CD4-positive, alpha-beta T cell treated with Interleukin-17A for 4 hours (primary cell): ENCODE results near the gene FCN2.

Experiments
- DNase-seq: peaks from one replicate; pipeline ENCODE4 v3.0.0-alpha.2; 2020; ENCODE audit warnings: mixed read lengths

FCN2 gene

DNA sequence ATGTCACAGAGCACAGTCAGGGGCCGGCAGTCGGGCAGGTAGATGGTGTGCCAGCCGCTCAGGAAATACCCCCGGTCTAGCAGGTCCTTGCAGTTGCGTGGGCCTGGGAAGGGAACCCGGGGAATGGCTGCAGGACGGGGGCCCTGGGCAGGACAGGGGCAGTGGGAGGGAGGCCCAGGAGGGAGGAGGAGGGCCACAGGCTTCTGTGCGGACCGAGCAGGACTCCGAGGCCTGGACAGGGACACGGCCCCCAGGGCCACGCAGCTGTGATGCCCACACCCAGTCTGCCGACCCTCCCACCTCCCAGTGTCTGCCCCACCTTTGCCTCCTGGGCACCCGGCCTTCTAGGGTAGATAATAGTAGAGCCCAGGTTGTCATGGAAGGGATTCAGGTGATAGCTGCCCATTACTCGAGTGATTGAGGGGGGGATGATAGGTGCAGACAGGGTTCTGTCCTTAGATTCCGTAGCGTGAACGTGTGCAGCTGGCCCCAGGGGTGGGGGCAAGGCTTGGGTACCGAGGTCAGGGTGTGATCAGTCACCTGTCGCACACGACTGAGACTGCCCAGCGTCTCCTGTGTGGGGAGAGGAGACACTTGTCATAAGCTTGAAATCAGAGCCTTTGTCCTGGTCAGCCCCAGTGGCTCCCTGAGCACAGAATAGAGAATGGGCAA, 32.6 kb downstream of the FCN2 start:
- no peak for DNase-seq

DNA sequence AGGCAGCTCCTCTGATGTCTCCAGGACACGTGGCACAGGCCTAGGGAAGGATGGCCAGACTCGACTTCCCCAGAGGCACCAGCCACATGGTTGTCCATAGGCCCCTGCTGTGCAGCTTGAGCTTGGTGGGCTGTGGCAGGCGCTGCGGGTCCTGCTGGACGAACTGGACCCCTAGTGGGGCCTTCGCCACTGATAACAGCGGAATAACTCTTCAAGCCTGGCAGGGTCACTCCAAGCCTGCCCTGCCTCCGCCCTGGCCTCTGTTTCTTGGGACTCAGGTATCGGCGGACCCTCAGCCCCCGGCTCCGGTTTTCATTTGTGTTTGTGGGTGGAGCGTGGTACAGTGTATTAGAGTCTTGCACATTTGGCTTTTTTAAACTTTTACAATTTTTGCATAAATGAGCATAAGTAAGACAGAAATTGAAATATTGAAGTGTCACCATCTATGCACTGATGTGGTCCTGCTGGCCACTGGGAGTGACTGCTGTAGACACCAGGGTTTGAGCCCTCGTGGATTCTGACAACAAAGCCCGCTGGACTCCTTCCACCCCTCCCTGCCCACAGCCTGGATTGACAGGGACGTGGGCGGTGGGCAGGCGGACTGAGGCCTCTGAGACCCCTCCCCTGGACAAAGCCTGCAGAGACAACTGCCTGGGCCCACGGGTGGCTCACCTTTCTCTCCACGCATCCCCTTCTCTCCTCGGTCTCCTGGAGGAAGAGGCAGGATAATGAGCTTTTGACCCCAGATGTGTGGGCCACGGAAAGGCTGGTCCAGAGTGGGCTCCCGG, 33.3 kb downstream of the FCN2 start:
- no peak for DNase-seq

DNA sequence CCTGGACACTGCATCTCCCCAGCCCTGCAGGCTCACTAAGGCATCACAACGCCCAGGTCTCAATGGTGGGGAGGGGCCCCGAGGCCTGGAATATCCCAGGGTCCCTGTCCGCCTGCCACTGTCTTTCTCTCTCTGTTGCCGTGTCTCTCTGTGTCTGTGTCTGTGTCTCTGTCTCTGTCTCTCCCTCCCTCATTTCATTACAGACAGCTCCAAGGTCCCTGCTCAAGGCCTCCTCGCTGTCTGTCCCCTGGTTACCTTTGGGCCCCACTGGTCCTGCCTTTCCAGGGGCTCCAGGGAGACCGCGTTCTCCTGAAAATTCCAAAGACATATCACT, 33.9 kb downstream of the FCN2 start:
- DNase-seq, result no peak

DNA sequence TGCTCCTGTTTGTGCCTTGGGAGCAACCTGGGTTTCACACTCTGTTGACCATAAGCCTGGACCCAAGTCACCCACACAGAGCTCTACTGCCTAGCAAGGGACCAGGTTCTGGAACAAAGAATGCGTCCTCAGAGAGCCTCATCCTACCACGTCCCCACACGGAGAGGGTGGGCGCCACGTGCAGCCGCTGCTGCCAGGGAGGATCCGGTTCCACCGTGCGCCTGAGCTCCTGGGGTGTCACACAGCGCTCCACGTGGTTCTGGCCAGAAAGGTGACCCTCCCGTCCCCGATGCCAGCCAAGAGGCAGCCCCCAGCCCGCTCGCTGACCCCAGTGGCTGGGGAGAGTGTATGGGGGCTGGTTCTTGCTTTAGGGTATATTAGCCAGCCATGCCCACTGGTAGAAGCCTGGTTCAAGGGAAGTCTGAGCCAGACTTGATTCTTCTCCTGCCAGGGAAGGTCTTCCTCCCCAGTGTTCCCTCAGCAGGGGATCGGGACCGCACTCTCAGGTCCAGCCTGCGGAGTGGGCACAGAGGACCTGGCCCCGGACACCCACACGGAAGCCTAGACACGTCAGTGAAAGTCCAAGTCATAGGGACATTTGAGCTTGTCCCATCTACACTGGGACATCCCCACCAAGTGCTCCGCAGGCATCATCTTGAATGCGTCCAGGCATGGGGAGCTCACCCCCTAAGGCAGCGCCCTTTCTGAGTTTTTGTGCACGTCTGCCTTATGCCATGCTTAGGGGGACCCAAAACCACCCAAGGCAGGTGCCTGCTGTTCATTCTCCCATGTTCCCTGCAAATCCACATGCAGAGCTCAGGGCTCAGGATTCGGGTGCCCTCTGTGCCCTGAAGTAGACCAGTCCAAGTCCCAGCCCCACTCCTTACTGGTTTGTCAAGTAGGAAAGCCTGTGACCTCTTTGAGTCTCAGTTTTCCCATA, 34.7 kb downstream of the FCN2 start:
- DNase-seq, result no peak

DNA sequence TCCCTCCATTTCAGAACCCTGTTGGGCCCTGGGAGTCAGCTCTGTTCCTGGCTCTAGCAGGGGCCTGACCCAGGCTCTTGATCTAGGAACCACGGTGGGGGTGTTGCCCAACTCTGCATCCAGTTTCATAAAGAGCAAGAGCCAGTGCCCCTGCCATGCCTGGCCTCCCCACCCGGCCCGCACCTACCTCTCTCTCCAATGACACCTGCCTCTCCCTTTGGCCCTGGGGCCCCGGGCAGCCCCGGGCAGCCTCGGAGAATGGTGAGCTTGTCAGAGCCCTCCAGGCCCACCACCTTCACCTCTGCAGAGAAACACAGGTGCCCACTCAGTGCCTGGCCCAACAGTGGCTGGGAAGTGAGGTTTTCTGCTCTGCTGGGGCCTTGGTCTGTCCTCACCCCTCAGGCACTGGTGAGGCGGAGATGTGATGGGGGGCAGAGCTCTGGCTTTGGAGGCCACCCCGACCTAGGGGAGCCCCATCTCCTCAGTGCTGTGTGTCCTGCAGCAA, 35.6 kb downstream of the FCN2 start:
- DNase-seq, result no peak

DNA sequence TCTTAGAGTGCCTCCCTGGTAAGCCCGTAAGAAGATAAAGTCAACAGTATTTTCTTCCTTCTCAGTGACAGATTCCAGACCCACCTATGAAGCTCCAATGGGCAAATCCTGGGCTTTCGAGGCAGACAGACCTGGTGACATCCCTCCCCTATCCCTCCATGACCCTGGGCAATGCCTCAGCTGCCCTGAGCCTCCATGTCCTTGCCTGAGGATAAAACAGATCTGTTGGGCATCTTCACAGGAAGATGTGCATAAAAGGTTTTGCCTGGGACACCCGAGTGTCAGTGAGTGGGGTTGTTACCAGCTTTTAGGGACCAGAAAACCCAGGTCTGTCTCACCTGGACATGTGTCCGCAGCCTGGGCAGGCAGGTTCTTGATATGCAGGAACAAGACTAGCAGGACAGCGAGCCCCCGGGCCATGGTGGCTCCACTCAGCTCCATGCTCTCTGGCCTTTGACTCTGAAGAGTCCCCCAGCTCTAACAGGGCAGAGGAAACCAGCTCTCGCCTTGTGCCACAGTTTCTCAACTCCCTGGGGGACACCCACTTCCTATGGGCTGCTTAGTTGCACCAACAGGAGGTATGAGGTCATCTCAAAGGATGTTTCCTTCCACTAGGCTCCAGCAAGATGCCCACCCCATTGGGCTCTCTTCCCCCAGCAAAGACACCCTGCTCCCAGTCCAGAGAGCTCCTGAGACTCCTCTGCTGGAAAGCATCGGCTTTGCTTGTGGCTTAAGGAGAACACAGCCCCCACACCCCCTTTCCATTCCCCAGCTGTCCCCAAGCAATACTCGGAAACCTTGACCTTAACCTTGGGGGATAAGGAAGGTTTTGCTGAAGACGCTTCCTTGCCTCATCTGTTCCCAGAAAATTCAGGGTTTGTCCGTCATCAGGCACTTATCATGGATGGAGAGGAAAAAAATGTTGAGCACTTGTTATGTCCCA, 37.1 kb downstream of the FCN2 start, which contains the start of gene FCN1:
FCN1 (minus strand) TSS at position 482 of the 943 bp plus-strand sequence; CDS start at position 441, 41 bp downstream.
- DNase-seq, result no peak

DNA sequence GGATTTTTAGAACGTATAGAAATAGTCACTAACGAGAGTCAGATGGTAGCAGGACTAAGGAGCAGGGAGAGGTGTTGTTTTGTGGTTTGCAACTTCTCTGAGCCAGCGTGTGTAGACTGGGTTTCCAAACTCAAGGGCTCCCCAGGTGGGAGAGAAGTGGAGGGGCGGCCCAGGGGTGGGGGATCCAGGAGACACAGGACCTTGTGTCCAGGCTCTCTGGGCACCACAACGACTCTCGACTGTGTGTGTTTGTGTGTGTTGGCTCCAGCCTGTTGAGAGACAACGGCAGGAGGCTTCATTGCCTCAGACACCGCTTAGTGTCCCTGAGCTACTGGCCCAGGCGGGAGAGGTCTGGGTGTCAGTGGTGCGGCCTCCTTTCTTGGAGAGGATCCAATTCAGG, 38.0 kb downstream of the FCN2 start:
- DNase-seq, result no peak

DNA sequence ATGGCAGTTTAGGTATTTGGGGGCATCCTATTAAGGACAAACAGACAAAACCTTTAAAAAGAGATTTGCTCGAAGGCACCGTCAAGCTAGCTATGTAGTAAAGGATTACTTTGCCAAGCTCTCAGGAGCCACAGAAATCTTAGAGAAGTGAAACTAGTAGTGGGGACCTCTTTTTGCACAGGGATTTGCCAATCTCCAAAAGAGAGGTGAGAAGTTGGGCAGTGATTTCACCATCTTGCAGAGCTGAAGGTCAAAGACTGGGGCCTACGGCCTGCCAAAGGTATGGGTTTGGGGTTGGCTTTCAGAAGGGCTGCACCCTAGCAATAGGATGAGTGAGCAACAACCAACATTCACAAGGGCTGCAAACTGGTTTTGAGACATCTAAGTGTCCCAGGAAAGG, 38.7 kb downstream of the FCN2 start:
- no peak for DNase-seq

DNA sequence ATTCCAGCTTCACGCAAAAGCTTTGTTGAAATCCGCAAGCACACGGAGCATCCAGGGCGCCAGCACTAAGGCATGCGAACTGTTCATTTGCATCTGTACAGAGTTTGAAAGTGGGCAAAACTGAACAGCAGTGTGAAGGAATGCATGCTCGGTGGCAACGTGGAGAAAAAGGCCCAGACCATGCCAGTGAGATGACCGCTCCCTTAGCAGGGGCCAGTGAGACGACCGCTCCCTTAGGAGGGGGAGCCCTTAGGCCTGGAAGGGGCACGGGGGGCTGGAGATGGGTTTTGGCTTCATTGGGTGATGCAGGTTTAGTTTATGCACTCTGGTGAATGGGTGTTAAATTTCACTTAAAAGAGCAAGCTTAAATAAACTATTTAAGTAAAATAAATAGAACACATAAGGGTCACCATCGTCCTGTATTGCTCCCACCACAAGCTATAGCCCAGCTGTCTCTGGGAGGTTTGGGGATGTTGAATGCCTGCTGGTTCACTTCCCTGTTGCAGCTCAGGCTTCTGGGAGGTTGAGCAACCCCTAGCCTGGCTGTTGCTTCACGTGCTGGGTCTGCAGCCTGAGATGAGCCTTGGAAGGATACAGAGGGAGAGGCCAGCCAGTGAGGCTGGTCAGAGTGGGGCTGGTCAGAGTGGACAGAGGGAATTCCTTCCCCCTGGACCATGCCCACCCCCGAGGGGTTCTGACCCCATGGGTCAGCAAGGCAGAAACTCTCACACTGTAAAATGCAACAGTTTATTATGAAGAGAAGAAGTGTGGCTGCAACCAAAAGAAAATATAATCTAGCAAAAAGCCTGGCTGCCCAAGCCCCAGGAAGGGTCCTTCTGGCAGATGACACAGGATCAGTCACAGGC, 41.7 kb downstream of the FCN2 start:
- no peak for DNase-seq

DNA sequence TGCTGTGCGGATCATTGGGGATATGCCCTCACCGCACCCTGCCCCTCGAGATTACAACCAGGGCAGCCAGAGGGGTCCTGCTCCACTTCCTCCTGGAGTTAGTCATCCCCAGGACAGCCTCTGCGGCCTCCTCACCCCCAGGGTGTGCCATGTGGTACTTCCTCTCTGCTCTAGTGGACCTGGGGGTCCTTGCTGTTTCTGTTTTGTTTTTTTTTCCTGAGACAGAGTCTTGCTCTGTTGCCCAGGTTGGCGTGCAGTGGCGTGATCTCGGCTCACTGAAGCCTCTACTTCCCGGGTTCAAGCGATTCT, 42.3 kb downstream of the FCN2 start:
- no peak for DNase-seq

DNA sequence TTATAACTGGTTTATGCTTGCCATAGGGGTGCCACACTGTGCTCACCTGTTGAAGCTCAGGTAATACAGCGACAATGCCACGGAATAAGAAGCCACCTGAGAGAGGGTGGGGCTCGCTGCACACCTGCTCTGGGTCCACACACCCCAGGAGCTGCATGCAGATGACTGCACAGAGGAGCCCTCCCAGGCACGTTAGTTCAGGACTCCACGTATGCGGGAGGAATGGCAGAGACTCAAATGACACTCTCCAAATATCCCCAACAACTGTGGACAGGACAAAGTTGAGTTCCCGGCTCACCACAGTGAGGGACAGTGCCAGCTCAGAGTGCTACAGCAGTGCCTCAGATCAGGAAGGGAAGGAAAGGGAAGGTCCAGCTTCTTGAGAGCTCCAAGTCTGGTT, 42.9 kb downstream of the FCN2 start:
- DNase-seq, result no peak

DNA sequence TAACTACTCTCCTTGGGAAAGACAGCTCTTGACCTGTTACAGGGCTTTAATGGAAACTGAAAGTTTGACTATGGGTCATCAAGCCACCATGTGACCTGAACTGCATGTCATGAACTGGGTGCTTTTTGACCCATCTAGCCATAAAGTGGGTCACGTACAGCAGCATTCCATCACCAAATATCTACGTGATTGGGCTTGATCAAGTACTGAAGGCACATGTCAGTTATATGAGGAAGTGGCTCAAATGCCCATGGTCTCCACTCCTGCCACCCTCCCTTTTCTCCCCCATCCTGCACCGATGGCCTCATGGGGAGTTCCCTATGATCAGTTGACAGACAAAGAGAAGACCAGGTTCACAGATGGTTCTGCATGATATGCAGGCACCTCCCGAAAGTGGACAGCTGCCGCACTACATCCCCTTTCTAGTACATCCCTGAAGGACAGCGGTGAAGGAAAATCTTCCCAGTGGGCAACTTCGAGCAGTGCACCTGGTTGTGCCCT, 44.5 kb downstream of the FCN2 start:
- DNase-seq, result no peak

DNA sequence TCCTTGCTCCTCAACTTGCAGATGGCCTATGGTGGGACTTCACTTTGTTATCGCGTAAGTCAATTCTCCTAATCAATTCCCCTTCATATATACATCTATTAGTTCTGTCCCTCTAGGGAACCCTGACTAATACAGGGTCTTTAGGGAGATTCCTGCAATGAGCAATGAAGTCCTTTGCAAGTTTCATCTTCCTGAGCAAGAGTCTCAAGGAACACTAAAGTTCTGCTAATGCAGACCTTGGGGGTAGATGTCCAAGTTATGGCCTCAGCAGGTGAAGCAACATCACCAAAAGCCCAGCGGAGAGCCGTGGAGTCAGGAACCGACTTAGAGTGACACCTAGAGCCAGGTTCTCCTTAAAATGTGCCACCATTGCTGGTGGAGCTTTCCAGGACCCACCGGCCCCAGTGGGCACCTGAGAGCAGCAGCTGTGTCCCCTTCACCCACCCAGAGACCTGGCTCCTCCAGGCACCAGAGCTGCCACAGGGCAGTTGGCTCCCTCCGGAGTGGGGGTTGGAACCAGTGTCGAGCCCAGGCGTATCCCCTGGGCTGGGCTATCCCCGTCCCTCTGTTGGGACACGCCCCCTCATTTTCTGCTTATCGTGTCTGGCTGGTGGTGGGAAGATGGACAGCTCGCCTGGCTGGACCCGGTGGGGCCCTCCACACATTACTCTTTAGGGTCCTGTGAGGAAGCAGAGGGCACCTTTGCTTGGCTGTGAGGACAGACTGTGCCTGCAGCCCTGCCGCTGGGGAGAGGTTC, 48.0 kb downstream of the FCN2 start:
- no peak for DNase-seq

DNA sequence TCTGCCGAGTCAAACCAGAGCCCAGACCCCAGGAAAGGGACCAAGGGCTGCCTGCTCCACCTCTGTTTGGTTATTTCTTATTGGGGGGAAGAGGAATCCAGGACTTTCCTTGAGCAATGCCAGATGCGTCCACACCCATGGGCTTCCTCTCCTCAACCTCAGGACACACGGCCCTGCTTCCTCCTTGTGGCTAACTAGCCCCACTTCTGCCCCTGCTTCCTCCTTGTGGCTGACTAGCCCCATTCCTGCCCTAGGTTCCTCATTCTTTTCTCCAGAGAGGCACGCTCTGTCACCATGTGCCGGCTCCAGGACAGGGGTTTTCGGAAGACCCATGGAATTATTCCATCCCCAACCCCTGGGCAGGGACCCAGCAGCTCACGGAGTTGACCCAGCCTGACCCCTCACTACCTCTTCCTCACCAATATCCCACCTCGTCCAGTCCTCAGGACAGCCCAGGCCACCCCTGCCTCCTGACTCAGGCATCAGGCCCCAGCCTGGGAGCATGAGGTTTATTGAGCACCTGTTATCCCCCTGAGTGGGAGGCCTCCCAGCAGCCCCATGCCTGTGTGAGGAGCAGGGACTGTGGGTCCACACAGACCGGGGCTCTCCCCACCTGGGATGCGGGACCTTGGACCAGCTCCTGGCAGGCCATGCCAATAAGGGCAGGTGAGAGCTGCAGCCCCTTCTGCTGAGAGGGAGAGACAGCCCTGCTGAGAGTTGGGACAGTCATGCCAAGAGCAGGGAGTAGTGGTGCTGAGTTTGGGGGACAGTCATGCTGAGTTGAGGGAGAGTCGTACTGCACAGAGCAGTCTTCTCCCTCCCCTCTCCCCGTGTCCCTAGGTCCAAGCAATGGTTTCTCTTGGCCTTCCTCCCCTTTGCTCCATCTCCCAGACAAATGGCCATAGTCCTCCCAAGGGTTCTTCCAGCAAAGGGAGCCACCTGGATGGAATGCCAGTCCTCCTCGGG, 48.9 kb downstream of the FCN2 start:
- DNase-seq, result no peak

DNA sequence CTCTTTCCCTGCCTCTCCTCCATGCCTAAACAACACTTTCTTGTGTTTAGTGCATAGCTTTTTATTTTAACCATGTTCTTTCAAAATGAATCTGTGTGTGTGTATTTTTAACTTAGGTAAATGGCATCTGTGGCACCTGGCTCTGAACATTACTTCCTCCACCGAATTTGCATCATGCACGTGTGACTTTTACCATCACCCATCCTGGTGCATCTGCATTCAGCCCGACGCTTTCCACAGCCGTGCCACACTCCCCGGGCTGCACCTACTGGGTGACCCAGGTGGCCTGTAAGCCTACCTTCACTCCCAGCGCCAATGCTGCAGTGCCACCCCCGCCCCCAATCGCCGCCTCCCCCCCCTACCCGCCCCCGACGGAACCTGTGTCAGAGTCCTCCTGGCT, 49.8 kb downstream of the FCN2 start:
- no peak for DNase-seq

DNA sequence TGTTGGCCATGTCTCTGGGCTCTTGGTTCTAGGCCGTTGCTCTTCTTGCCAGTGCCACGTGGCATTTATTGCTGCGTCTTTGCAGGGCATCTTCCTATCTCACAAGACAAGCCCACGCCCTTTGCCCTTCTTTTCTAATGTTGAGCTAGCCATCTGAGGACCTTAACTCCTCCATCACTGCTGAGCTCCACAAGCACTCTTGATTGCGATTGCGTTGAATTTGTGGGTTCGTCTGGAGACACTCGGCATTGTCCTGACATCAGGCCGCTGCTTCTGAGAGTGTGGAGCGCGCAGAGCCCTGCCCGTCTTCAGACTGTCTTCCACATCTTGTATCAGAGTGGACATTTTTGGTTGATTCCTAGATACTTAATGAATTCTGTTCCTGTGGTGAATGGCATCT, 51.6 kb downstream of the FCN2 start:
- DNase-seq, result no peak

DNA sequence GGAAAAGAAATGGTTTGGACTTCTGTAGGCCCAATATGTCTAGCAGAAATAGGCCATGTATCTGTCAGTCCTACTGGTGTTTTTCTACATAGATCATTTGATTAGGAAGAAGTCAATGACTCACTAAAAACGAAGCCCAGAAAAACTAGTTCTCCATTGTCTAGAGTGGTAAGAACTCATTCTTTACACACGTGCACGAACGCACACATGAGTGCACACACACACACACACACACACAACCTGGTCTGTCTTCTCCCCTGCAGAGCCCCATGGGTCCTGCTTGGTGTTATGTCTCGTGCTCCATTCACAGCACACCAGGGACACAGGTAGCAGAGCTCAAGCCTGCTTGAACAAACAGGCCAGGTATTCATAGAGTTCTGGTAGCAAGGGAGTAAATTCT, 52.0 kb downstream of the FCN2 start:
- no peak for DNase-seq

DNA sequence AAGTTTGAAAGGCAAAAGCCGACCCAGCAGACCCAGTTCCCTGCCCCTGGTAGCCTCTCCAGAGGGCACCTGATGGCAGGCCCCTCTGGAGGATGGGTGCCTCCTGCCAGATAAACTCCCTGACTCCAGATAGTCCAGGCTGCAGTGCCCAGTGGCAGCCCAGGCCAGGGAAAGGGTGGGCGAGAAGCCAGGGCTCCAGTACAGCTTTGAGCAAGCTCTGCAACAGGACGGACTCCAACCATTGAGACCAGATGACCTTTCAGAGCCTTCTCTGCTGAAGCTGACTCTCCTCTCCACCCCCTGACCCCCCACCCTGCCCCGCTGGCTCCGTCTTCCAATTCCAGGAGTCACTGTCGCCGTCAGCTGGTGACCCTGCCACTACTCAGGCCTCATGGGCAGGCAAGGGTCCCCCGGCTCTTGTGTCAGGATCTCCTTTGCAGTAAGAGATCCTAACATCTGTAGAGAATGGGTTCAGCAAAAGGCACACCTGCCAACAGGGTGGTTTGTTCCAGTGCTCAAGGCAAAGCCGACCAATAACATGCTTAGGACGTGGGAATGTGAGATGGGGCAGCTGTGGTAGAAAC, 52.6 kb downstream of the FCN2 start:
- no peak for DNase-seq
